HG02973 (cell line): ENCODE results near the gene DPYSL3.

Source experiments
- ATAC-seq: cut with Tn5 transposase; IDR thresholded peaks from one replicate; pipeline ENCODE4 v1.9.1; 2021; ENCODE audit warnings: moderate library complexity; ENCODE audit not compliant: unreplicated experiment

Gene DPYSL3

GRCh38 chr5:147441191-147441695 is 68.6 kb downstream of the DPYSL3 start:
- ATAC-seq, result no peak

GRCh38 chr5:147439254-147439653 is 70.6 kb downstream of the DPYSL3 start:
- ATAC-seq, result no peak

- no peak for ATAC-seq
Measured at GRCh38 chr5:147437161-147437596, 72.7 kb downstream of the DPYSL3 start.

GRCh38 chr5:147436596-147436995 is 73.3 kb downstream of the DPYSL3 start:
- ATAC-seq, result no peak

- no peak for ATAC-seq
Measured at GRCh38 chr5:147434049-147434448, 75.8 kb downstream of the DPYSL3 start.

- ATAC-seq, result no peak
Measured at GRCh38 chr5:147432323-147432722, 77.5 kb downstream of the DPYSL3 start.

GRCh38 chr5:147431586-147431985 is 78.3 kb downstream of the DPYSL3 start:
- no peak for ATAC-seq

GRCh38 chr5:147430628-147431027 is 79.2 kb downstream of the DPYSL3 start:
- ATAC-seq, result no peak

- ATAC-seq, result no peak
Measured at GRCh38 chr5:147427521-147428401, 82.1 kb downstream of the DPYSL3 start.

- ATAC-seq, result no peak
Measured at GRCh38 chr5:147426640-147427327, 83.1 kb downstream of the DPYSL3 start.

GRCh38 chr5:147418613-147419012 is 91.3 kb downstream of the DPYSL3 start:
- ATAC-seq, result no peak

GRCh38 chr5:147417135-147417813 is 92.6 kb downstream of the DPYSL3 start:
- no peak for ATAC-seq

GRCh38 chr5:147415651-147416050 is 94.2 kb downstream of the DPYSL3 start:
- ATAC-seq, result no peak

GRCh38 chr5:147413266-147413665 is 96.6 kb downstream of the DPYSL3 start:
- ATAC-seq, result no peak

GRCh38 chr5:147412561-147412960 is 97.3 kb downstream of the DPYSL3 start:
- no peak for ATAC-seq

GRCh38 chr5:147411359-147412319 is 98.2 kb downstream of the DPYSL3 start:
- ATAC-seq, result no peak

- no peak for ATAC-seq
Measured at GRCh38 chr5:147410496-147411358, 99.1 kb downstream of the DPYSL3 start.

- no peak for ATAC-seq
Measured at GRCh38 chr5:147408980-147409379, 100.9 kb downstream of the DPYSL3 start.

GRCh38 chr5:147407094-147407681 is 102.7 kb downstream of the DPYSL3 start:
- ATAC-seq, result no peak
